ENCODE results near the gene WDR6.

- no peak for TF ChIP-seq CREB1 (IDR thresholded peaks at IDR 0.05; ENCODE audit: low read depth)
- TF ChIP-seq, protein P1, sequence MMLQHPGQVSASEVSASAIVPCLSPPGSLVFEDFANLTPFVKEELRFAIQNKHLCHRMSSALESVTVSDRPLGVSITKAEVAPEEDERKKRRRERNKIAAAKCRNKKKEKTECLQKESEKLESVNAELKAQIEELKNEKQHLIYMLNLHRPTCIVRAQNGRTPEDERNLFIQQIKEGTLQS (IDR thresholded peaks at IDR 0.05; ENCODE audit: borderline replicate concordance, extremely low read depth, low read depth, low read length), result no peak
- TF ChIP-seq BHLHE40 (IDR thresholded peaks at IDR 0.05; ENCODE audit: borderline replicate concordance in 1 of 2, low read depth in 2 of 2, low read length in 1 of 2), result no peak
- TF ChIP-seq POLR2A (IDR thresholded peaks at IDR 0.05; ENCODE audit: low read depth, low read length), result no peak
- TF ChIP-seq KAT2A (conservative IDR thresholded peaks at IDR 0.05; ENCODE audit: control insufficient read depth, low read depth, low read length), result no peak
- TF ChIP-seq PAX8 (IDR thresholded peaks at IDR 0.05), result no peak
- no peak for TF ChIP-seq YY1 (IDR thresholded peaks at IDR 0.05; ENCODE audit: low read depth, low read length)
- TF ChIP-seq, protein P2, sequence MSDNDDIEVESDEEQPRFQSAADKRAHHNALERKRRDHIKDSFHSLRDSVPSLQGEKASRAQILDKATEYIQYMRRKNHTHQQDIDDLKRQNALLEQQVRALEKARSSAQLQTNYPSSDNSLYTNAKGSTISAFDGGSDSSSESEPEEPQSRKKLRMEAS (IDR thresholded peaks at IDR 0.05; ENCODE audit: low read depth, low read length), result no peak
- no peak for TF ChIP-seq EZH2 (IDR thresholded peaks at IDR 0.05; ENCODE audit: borderline replicate concordance, control insufficient read depth, low read depth, low read length)
- no peak for TF ChIP-seq MEF2B (IDR thresholded peaks at IDR 0.05; ENCODE audit: partially characterized antibody, poor library complexity, severe bottlenecking)
- TF ChIP-seq, protein P3, sequence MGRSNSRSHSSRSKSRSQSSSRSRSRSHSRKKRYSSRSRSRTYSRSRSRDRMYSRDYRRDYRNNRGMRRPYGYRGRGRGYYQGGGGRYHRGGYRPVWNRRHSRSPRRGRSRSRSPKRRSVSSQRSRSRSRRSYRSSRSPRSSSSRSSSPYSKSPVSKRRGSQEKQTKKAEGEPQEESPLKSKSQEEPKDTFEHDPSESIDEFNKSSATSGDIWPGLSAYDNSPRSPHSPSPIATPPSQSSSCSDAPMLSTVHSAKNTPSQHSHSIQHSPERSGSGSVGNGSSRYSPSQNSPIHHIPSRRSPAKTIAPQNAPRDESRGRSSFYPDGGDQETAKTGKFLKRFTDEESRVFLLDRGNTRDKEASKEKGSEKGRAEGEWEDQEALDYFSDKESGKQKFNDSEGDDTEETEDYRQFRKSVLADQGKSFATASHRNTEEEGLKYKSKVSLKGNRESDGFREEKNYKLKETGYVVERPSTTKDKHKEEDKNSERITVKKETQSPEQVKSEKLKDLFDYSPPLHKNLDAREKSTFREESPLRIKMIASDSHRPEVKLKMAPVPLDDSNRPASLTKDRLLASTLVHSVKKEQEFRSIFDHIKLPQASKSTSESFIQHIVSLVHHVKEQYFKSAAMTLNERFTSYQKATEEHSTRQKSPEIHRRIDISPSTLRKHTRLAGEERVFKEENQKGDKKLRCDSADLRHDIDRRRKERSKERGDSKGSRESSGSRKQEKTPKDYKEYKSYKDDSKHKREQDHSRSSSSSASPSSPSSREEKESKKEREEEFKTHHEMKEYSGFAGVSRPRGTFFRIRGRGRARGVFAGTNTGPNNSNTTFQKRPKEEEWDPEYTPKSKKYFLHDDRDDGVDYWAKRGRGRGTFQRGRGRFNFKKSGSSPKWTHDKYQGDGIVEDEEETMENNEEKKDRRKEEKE (IDR thresholded peaks at IDR 0.05), result no peak
- no peak for TF ChIP-seq SMARCA5 (IDR thresholded peaks at IDR 0.05)
Measured at GRCh38 chr3:49035281-49035680, 28.1 kb downstream of the WDR6 start.
